Activated CD4-positive, alpha-beta memory T cell treated with anti-CD3 and anti-CD28 coated beads, Interleukin-2, amount 10 ng/mL, durations not matched to agents 7 days and 5 days (primary cell): ENCODE results near the gene SUPT3H. TPM values are rescaled to one million over a fixed set of nuclear protein-coding genes. Genes with fewer than 3 reads are reported as not detected.

Source experiments
- CTCF ChIA-PET: fragments of 350-600 bp; sonication (Branson Sonifier 250); formaldehyde crosslinking; loops from one replicate; lab custom pipeline; 2021; ENCODE audit warnings: antibody characterized with exemption, inconsistent platforms; lab: Charles Lee
- POLR2A ChIA-PET: fragments of 350-600 bp; sonication (Branson Sonifier 250); formaldehyde crosslinking; loops from one replicate; lab custom pipeline; 2021; ENCODE audit warnings: antibody characterized with exemption; lab: Charles Lee
- DNase-seq: peaks from one replicate; pipeline ENCODE4 v3.0.0-alpha.2; 2020
- H3K27ac Mint-ChIP-seq: one replicate; pipeline ENCODE4 v1.8.0; 2021; ENCODE audit warnings: mild to moderate bottlenecking, mixed read lengths
- H3K27me3 Mint-ChIP-seq: one replicate; pipeline ENCODE4 v1.8.0; 2021; ENCODE audit warnings: mixed read lengths
- H3K36me3 Mint-ChIP-seq: one replicate; pipeline ENCODE4 v1.8.0; 2021; ENCODE audit warnings: low read depth, mixed read lengths
- H3K4me1 Mint-ChIP-seq: one replicate; pipeline ENCODE4 v1.8.0; 2021; ENCODE audit warnings: mixed read lengths
- H3K4me3 Mint-ChIP-seq: one replicate; pipeline ENCODE4 v1.8.0; 2021; ENCODE audit warnings: mild to moderate bottlenecking, mixed read lengths
- H3K9me3 Mint-ChIP-seq: one replicate; pipeline ENCODE4 v1.8.0; 2021; ENCODE audit warnings: mixed read lengths
- total RNA-seq, 2 experiments: library from RNA; stranded (reverse); gene quantifications; one replicate each; pipeline ENCODE4 v1.2.3, GENCODE V29; 2021

SUPT3H gene
- total RNA-seq, 2 experiments from 2014 or later: 7.4 to 9.7 TPM

DNA sequence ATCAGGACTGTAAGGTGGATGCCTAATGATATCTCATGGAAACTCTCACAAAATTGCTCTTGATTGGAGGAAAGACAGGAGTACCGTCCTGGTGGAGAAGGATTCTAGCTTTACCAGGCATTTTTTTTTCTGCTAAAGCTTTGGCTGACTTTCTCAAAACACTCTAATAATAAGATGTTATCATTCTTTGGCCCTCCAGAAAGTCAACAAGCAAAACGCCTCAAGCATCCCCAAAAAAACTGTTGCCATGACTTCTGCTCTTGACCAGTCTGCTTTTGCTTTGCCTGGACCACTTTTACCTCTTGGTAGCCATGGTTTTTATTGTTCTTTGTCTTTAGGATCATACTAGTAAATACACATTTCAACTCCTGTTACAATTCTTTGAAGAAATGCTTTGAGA lies 105.1 kb downstream of the SUPT3H start:
- Mint-ChIP-seq H3K9me3 (peaks cover 14% of the 10 kb centered on the region), H3K4me3 (no peak overlapping the region), H3K27ac (no peak overlapping the region), H3K4me1 (no peaks in the 10 kb centered on the region), H3K36me3 (peaks cover 7% of the 10 kb centered on the region), H3K27me3 (no peaks in the 10 kb centered on the region)
- no peak for DNase-seq
- ChIA-PET CTCF (no interaction called here), POLR2A (no interaction called here)

DNA sequence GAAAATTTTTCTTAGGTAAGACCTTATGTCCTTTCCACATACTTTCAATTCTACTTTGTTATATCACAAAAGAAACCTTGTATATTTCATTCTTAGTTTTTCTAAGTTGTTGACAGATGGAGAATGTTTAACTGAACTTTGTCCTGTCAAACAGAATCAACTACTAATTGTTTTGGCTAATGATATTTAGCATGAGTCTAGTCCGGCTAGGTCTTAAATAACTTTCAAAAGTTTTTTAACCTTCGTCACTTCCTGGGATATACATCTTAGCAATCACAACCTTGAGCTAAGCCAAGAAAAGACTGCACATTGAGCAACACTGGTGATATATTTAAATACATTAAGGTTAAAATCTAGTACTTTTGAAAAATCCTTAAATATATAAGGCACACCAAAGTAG lies 112.5 kb downstream of the SUPT3H start:
- ChIA-PET CTCF (no interaction called here), POLR2A (no interaction called here)
- DNase-seq: no peak
- Mint-ChIP-seq H3K36me3 (peaks cover 9% of the 10 kb centered on the region), H3K9me3 (no peaks in the 10 kb centered on the region), H3K4me3 (no peak overlapping the region), H3K27me3 (no peaks in the 10 kb centered on the region), H3K27ac (no peak overlapping the region), H3K4me1 (no peaks in the 10 kb centered on the region)

DNA sequence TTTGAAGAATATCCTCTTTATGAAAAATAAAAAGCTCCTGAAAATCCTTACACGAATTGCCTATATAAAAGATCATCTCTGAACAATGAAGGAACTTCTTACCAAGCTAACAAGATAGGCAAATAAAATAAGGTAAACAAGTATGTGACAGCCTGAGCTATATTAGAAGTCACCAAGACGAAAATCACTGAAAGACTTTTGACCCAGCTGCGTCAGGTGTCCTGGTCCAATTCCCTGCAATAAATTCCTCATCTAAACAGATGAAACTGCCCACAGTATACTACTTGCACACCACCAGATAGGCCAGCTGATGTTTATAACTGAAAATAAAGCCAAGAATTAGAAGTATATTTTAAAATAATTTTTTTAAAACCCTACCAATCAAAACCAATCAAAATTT lies 117.0 kb downstream of the SUPT3H start:
- POLR2A ChIA-PET: interaction anchor here (0.5 to 1.4 kb wide), 2 partner anchors 9 to 183 kb away, joined by 3 read pairs; no protein-coding TSS in a partner anchor
- H3K4me3 Mint-ChIP-seq: no peak overlapping the region
- no peaks in the 10 kb centered on the region for H3K4me1 Mint-ChIP-seq
- no peaks in the 10 kb centered on the region for H3K9me3 Mint-ChIP-seq
- CTCF ChIA-PET: interaction anchor here (1.0 kb wide), 1 partner anchor 20 kb away, joined by 3 read pairs; no protein-coding TSS in a partner anchor
- H3K36me3 Mint-ChIP-seq: peaks cover 9% of the 10 kb centered on the region
- no peaks in the 10 kb centered on the region for H3K27me3 Mint-ChIP-seq
- H3K27ac Mint-ChIP-seq: no peak overlapping the region
- no peak for DNase-seq

DNA sequence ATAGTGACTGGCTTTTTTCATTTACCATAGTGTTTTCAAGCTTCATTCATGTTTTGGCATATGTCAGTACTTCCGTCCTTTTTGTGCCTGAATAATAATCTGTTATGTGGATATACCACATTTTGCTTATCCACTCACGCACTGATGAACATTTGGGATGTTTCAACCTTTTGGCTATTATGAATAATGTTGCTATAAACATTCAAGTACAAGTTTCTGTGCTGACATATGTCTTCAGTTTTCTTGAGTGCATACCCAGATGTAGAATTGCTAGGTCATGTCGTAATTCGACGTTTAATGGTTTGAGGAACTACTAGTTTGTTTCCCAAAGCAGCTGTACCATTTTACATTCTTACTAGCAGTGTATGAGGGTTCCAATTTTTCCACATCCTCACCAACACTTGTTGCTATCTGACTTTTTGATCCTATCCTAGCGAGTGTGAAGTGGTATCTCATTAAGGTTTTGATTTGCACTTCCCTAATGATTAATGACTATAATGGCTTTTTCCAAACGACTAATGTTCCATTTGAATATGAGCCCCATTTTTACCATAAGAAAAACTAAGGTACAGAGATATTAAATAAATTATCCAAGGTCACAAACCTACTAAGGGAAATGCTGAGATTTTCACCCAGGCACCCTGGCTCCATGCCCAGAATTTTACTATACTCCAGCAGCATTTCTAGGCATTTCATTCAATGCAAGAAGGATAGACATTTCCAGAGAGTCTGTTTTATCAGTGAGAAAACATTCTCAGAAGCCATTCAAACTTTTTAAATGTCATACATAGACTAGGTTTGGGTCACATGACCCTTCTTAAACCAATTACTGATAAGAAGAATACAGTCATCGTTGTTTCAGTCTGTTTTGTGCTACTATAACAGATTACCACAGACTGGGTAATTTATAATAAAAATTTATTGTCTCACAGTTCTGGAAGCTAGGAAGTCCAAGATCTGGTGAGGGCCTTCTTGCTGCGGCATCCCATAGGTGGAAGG lies 120.7 kb downstream of the SUPT3H start:
- Mint-ChIP-seq H3K4me1 (no peaks in the 10 kb centered on the region), H3K27me3 (no peaks in the 10 kb centered on the region), H3K9me3 (no peaks in the 10 kb centered on the region), H3K36me3 (peaks cover 9% of the 10 kb centered on the region), H3K4me3 (no peak overlapping the region), H3K27ac (no peak overlapping the region)
- POLR2A ChIA-PET: no interaction called here
- no peak for DNase-seq
- CTCF ChIA-PET: no interaction called here

DNA sequence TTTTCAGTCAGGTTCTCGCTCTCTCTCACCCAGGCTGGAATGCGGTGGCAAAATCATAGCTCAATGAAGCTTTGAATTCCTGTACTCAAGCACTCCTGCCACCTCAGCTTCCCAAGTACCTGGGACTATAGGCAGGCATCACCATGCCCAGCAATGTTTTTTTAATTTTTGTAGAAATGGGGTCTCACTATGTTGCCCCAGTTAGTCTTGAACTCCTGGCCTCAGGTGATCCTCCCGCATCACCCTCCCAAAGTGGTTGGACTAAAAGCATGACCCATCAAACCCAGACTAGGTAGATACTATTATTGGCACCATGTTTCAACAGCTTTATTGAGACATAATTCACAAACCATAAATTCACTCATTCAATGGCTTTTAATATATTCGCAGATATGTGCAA lies 122.3 kb downstream of the SUPT3H start:
- POLR2A ChIA-PET: no interaction called here

DNA sequence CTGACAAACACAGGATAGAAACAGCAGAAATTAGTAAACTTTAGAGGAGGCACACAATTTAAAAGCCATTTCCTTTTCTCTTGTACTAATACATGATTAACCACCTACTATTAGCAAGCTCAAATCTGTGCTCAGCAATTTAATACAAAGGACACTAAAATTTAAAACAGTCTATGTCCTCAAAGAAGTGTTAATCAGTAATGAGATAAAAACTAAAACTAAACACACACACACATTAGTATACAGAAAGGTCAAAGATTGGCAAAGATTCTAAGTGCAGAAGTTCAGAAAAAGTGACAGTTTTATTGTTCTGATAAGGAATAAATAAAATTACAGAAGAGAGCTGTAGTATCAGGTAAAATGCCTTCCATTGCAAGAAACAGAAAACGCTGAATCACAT lies 123.5 kb downstream of the SUPT3H start:
- ChIA-PET POLR2A (no interaction called here), CTCF (no interaction called here)
- no peaks in the 10 kb centered on the region for H3K27me3 Mint-ChIP-seq
- H3K4me1 Mint-ChIP-seq: peaks cover 2% of the 10 kb centered on the region
- no peak overlapping the region for H3K27ac Mint-ChIP-seq
- no peaks in the 10 kb centered on the region for H3K36me3 Mint-ChIP-seq
- H3K9me3 Mint-ChIP-seq: no peaks in the 10 kb centered on the region
- no peak overlapping the region for H3K4me3 Mint-ChIP-seq
- no peak for DNase-seq

More for the DNA sequence above, 122.3 kb downstream of the SUPT3H start:
- H3K4me3 Mint-ChIP-seq: no peak overlapping the region
- H3K4me1 Mint-ChIP-seq: peaks cover 2% of the 10 kb centered on the region
- DNase-seq: no peak
- no peaks in the 10 kb centered on the region for H3K9me3 Mint-ChIP-seq
- H3K27ac Mint-ChIP-seq: no peak overlapping the region
- no peaks in the 10 kb centered on the region for H3K36me3 Mint-ChIP-seq
- no peaks in the 10 kb centered on the region for H3K27me3 Mint-ChIP-seq
- CTCF ChIA-PET: no interaction called here

DNA sequence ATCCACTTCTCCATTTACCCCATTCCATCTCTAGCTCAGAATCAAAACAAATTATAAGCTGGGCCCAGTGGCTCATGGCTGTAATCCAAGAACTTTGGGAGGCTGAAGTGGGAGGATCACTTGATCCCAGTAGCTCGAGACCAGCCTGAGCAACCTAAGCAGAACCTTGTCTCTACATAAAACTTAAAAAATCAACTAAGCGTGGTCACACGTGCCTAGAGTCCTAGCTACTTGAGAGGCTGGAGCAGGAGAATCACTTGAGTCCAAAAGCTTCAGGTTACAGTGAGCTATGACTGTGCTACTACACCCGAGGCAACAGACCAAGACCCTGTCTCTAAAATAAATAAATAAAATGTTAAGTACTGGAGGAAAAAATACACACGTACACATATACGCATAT lies 124.3 kb downstream of the SUPT3H start:
- no peak for DNase-seq
- H3K27ac Mint-ChIP-seq: no peak overlapping the region
- ChIA-PET CTCF (no interaction called here), POLR2A (no interaction called here)
- H3K4me1 Mint-ChIP-seq: peaks cover 2% of the 10 kb centered on the region
- no peaks in the 10 kb centered on the region for H3K36me3 Mint-ChIP-seq
- H3K27me3 Mint-ChIP-seq: no peaks in the 10 kb centered on the region
- H3K4me3 Mint-ChIP-seq: no peak overlapping the region
- H3K9me3 Mint-ChIP-seq: no peaks in the 10 kb centered on the region

DNA sequence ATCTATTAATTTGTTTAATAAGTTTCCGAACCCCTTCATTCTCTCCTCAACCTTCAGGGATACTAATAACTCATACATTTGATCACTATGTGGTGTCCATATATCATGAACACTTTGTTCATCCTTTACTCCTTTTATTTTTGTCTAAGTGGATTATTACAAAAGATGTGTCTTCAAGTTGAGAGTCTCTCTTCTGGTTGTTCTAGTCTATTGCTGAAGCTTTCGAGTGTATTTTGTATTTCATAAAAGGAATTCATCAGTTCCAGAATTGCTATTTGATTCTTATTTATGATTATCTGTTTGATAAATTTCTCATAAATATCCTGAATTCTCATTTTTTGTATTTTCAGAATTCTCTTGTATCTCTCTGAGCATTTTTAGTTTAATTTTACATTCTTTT lies 146.1 kb downstream of the SUPT3H start:
- H3K27ac Mint-ChIP-seq: no peak overlapping the region
- H3K9me3 Mint-ChIP-seq: peaks cover 20% of the 10 kb centered on the region
- DNase-seq: no peak
- CTCF ChIA-PET: no interaction called here
- no peak overlapping the region for H3K4me3 Mint-ChIP-seq
- peaks cover 25% of the 10 kb centered on the region for H3K36me3 Mint-ChIP-seq
- H3K27me3 Mint-ChIP-seq: no peaks in the 10 kb centered on the region
- POLR2A ChIA-PET: no interaction called here
- no peaks in the 10 kb centered on the region for H3K4me1 Mint-ChIP-seq

DNA sequence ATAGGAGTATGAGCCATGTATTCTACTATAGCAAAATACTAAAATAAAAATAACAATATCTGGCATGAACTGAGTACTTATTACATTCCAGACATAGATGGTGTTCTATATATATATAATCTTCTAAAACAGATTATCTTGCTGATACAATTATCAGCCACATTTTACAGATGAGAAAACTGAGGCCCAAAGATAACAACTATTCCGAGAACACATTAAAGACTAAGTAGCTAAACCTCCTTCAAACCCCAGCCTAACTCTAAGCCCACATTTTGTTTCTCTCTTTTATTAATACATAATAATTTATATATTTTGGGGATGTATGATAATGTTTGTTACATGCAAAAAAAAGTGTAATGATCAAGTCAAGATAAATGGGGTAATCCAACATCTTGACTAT lies 148.3 kb downstream of the SUPT3H start:
- ChIA-PET POLR2A (no interaction called here), CTCF (no interaction called here)
- Mint-ChIP-seq H3K27ac (no peak overlapping the region), H3K36me3 (peaks cover 25% of the 10 kb centered on the region), H3K27me3 (no peaks in the 10 kb centered on the region), H3K9me3 (peaks cover 20% of the 10 kb centered on the region), H3K4me3 (no peak overlapping the region), H3K4me1 (no peaks in the 10 kb centered on the region)
- DNase-seq: no peak

DNA sequence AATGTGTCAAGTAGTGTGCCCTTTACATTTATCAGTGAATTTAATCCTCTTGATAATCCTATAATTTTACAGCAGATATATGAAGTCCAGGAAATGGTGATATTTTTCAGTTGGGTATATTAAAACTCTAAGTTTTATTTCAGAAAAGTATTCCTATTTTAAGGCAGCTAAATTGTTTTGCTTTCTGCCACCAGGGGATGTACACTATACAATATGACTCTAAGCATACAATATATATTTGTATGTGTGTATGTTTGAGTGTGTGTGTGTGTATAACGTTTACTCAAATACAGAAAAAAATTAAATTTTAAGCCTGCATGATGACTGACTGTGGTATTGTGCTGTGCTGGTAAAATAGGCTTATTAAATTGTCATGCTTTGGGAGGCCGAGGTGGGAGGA lies 151.7 kb downstream of the SUPT3H start:
- no peak overlapping the region for H3K4me3 Mint-ChIP-seq
- peaks cover 2% of the 10 kb centered on the region for H3K9me3 Mint-ChIP-seq
- H3K4me1 Mint-ChIP-seq: no peaks in the 10 kb centered on the region
- ChIA-PET POLR2A (no interaction called here), CTCF (no interaction called here)
- DNase-seq: no peak
- peaks cover 3% of the 10 kb centered on the region for H3K36me3 Mint-ChIP-seq
- H3K27me3 Mint-ChIP-seq: no peaks in the 10 kb centered on the region
- H3K27ac Mint-ChIP-seq: no peak overlapping the region

DNA sequence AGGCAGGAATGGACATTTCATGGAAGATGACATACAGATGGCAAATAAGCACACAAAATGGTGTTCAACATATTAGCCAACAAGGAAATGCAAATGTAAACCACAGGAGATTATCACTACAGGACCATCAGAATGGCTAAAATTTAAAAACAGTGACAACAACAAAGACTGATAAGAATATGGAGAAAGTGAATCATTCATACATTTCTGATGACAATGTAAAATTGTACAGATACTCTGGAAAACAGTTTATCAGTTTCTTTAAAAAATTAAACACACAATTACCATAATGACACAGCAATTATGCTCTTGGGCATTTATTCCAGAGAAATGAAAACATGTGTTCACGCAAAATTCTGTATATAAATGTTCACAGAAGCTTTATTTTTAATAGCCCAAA lies 155.4 kb downstream of the SUPT3H start:
- H3K9me3 Mint-ChIP-seq: peaks cover 8% of the 10 kb centered on the region

DNA sequence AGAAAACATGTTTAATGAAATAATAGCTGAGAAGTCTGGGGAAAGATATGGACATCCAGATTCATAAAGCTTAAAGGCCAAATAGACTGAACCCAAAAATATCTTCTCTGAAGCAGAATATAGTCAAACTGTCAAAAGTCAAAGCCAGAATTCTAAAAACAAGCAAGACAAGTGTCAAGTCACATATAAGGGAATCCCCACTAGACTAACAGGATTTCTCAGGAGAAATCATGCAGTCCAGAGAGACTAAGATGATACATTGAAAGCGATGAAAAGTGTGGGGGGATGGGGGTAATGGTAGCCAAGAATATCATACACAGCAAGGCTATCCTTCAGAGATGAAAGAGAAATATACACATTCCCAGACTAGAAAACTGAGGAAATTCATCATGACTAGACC lies 162.0 kb downstream of the SUPT3H start:
- ChIA-PET POLR2A (no interaction called here), CTCF (no interaction called here)
- Mint-ChIP-seq H3K4me3 (no peak overlapping the region), H3K27ac (no peak overlapping the region), H3K36me3 (peaks cover 8% of the 10 kb centered on the region), H3K9me3 (peaks cover 8% of the 10 kb centered on the region), H3K4me1 (peaks cover 5% of the 10 kb centered on the region), H3K27me3 (no peaks in the 10 kb centered on the region)
- no peak for DNase-seq

More for the DNA sequence above, 155.4 kb downstream of the SUPT3H start:
- Mint-ChIP-seq H3K27ac (no peak overlapping the region), H3K36me3 (peaks cover 8% of the 10 kb centered on the region), H3K4me3 (no peak overlapping the region), H3K27me3 (no peaks in the 10 kb centered on the region), H3K4me1 (no peaks in the 10 kb centered on the region)
- POLR2A ChIA-PET: no interaction called here
- CTCF ChIA-PET: no interaction called here
- no peak for DNase-seq

DNA sequence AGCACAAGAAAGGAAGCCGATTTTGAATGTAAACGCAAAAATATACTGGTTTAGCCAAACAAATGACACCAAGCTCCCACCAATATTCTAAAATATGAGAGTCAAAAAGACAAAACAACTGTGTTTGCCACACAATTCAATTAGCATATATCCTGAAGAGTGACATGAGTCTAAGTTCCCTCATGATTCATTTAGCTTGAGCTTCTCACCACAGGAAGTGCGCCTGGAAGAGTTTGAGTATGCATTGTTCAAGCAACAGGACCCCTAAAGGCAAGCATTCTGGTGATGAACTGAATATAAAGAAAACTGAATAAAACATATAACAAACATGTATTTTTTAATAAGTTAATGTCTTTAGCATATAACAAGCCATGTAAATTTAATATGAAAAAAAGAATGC lies 164.8 kb downstream of the SUPT3H start:
- no peak overlapping the region for H3K4me3 Mint-ChIP-seq
- peaks cover 8% of the 10 kb centered on the region for H3K9me3 Mint-ChIP-seq
- H3K27ac Mint-ChIP-seq: no peak overlapping the region
- H3K4me1 Mint-ChIP-seq: peaks cover 5% of the 10 kb centered on the region
- CTCF ChIA-PET: no interaction called here
- no peak for DNase-seq
- H3K27me3 Mint-ChIP-seq: no peaks in the 10 kb centered on the region
- peaks cover 5% of the 10 kb centered on the region for H3K36me3 Mint-ChIP-seq
- POLR2A ChIA-PET: no interaction called here

DNA sequence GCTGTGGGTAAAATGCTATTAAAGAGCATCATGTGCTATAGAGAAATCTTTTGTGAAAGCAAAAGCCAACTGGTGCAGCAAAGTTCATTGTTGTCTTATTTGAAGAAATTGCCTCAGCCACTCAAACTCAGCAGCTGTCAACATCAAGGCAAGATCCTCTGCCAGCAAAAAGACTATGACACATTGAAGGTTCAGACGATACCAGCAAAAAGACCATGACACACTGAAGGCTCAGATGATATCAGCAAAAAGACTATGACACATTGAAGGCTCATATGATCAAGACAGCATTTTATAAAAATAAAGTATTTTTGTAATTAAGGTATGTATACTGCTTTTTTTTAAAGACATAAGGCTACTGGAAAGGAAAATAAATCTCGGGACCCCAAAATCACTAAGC lies 168.0 kb downstream of the SUPT3H start:
- Mint-ChIP-seq H3K27me3 (no peaks in the 10 kb centered on the region), H3K27ac (no peak overlapping the region), H3K4me3 (no peak overlapping the region), H3K4me1 (peaks cover 13% of the 10 kb centered on the region), H3K9me3 (peaks cover 8% of the 10 kb centered on the region), H3K36me3 (peaks cover 7% of the 10 kb centered on the region)
- CTCF ChIA-PET: no interaction called here
- no peak for DNase-seq
- POLR2A ChIA-PET: no interaction called here
